Measurements from ENCODE around the gene ZNF608. TPM values are rescaled to one million over a fixed set of nuclear protein-coding genes. Genes with fewer than 3 reads are reported as not detected.

Gene ZNF608
- total and polyA plus RNA-seq, 2 experiments from 2014 or later = 20.5 to 42.4 TPM

DNA sequence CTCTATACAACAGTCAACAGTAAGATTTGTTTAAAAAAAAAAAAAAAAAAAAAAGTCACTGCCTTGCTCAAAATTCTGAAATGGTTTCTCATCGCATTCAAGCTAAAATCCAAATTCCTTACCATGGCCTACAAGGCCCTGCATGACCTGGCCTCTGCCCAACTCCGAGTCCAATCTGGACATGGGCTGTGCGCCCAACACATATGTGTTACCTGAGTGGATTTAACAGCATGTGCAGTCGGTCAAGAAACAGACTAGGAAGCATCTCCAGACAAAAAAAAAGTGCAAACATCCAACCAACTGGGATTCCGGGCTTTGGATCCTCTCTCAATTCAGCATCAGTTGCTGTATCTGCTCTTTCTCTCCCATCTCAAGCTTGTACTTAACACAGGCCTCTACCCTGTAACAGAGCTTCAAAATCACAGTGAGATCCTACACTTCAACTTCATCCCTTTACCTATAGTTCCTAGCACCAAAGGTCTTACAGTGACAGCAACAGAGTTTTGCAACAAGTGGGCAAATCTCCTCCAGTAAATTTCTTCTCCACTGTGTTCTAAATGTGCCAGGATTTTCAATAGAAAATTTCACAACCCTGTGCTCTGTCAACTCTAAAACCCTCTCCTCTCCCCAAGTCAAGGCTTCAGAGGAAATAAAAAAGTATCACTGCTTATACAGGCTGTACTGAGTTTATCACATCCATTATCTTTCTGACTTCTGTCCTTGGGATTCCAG is 19.6 kb downstream of the ZNF608 start:
- Histone ChIP-seq H3K27ac (ENCODE audit: low read depth) (no peak overlapping the region), H3K36me3 (ENCODE audit: insufficient read depth) (no peaks in the 10 kb centered on the region), H2AFZ (no peak overlapping the region), H3K79me2 (replicated peaks; ENCODE audit: insufficient read depth) (peaks cover 100% of the 10 kb centered on the region), H3K4me3 (no peak overlapping the region), H3K9me2 (ENCODE audit: insufficient read depth) (peaks cover 13% of the 10 kb centered on the region), H3K27me3 (ENCODE audit: insufficient read depth) (no peaks in the 10 kb centered on the region), H3F3A (replicated peaks; ENCODE audit: low read depth) (no peaks in the 10 kb centered on the region), H3K4me1 (ENCODE audit: insufficient read depth) (peaks cover 31% of the 10 kb centered on the region), H3K4me2 (no peak overlapping the region), H4K20me1 (replicated peaks; ENCODE audit: insufficient read depth) (no peaks in the 10 kb centered on the region; the same call in 1 of the 2 replicates)
- Mint-ChIP-seq H3K4me3 (no peak overlapping the region), H3K36me3 (ENCODE audit: low read depth) (peaks cover 11% of the 10 kb centered on the region), H3K9me3 (no peaks in the 10 kb centered on the region; the same call in 2 of the 3 replicates), H3K27ac (no peak overlapping the region), H3K27me3 (ENCODE audit: insufficient read depth, low read depth, poor library complexity) (no peaks in the 10 kb centered on the region), H3K4me1 (peaks cover 60% of the 10 kb centered on the region)
- TF ChIP-seq, protein P1, sequence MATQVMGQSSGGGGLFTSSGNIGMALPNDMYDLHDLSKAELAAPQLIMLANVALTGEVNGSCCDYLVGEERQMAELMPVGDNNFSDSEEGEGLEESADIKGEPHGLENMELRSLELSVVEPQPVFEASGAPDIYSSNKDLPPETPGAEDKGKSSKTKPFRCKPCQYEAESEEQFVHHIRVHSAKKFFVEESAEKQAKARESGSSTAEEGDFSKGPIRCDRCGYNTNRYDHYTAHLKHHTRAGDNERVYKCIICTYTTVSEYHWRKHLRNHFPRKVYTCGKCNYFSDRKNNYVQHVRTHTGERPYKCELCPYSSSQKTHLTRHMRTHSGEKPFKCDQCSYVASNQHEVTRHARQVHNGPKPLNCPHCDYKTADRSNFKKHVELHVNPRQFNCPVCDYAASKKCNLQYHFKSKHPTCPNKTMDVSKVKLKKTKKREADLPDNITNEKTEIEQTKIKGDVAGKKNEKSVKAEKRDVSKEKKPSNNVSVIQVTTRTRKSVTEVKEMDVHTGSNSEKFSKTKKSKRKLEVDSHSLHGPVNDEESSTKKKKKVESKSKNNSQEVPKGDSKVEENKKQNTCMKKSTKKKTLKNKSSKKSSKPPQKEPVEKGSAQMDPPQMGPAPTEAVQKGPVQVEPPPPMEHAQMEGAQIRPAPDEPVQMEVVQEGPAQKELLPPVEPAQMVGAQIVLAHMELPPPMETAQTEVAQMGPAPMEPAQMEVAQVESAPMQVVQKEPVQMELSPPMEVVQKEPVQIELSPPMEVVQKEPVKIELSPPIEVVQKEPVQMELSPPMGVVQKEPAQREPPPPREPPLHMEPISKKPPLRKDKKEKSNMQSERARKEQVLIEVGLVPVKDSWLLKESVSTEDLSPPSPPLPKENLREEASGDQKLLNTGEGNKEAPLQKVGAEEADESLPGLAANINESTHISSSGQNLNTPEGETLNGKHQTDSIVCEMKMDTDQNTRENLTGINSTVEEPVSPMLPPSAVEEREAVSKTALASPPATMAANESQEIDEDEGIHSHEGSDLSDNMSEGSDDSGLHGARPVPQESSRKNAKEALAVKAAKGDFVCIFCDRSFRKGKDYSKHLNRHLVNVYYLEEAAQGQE (IDR thresholded peaks at IDR 0.05; ENCODE audit: unreplicated experiment) = no peak
- TF ChIP-seq, protein P2, sequence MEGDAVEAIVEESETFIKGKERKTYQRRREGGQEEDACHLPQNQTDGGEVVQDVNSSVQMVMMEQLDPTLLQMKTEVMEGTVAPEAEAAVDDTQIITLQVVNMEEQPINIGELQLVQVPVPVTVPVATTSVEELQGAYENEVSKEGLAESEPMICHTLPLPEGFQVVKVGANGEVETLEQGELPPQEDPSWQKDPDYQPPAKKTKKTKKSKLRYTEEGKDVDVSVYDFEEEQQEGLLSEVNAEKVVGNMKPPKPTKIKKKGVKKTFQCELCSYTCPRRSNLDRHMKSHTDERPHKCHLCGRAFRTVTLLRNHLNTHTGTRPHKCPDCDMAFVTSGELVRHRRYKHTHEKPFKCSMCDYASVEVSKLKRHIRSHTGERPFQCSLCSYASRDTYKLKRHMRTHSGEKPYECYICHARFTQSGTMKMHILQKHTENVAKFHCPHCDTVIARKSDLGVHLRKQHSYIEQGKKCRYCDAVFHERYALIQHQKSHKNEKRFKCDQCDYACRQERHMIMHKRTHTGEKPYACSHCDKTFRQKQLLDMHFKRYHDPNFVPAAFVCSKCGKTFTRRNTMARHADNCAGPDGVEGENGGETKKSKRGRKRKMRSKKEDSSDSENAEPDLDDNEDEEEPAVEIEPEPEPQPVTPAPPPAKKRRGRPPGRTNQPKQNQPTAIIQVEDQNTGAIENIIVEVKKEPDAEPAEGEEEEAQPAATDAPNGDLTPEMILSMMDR (conservative IDR thresholded peaks at IDR 0.05; ENCODE audit: low read depth in 2 of 2) = no peak
- no peak for TF ChIP-seq NANOG (IDR thresholded peaks at IDR 0.05; ENCODE audit: borderline replicate concordance)
- TF ChIP-seq EZH2phosphoT487 (IDR thresholded peaks at IDR 0.05; ENCODE audit: unreplicated experiment) = no peak
- no peak for TF ChIP-seq POLR2AphosphoS5 (IDR thresholded peaks at IDR 0.05; ENCODE audit: low read depth)
- no peak for TF ChIP-seq EZH2 (IDR thresholded peaks at IDR 0.05; ENCODE audit: low read depth, unreplicated experiment)
- no peak for TF ChIP-seq ZNF331 (CRISPR knock-in tag; IDR thresholded peaks at IDR 0.05; ENCODE audit: low read depth)
- no peak for TF ChIP-seq CREB1 (CRISPR knock-in tag; IDR thresholded peaks at IDR 0.05; ENCODE audit: low read depth)
- TF ChIP-seq ZNF114 (CRISPR knock-in tag; IDR thresholded peaks at IDR 0.05) = no peak
- TF ChIP-seq, protein P3, sequence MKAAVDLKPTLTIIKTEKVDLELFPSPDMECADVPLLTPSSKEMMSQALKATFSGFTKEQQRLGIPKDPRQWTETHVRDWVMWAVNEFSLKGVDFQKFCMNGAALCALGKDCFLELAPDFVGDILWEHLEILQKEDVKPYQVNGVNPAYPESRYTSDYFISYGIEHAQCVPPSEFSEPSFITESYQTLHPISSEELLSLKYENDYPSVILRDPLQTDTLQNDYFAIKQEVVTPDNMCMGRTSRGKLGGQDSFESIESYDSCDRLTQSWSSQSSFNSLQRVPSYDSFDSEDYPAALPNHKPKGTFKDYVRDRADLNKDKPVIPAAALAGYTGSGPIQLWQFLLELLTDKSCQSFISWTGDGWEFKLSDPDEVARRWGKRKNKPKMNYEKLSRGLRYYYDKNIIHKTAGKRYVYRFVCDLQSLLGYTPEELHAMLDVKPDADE (IDR thresholded peaks at IDR 0.05) = no peak
- TF ChIP-seq, protein P4, sequence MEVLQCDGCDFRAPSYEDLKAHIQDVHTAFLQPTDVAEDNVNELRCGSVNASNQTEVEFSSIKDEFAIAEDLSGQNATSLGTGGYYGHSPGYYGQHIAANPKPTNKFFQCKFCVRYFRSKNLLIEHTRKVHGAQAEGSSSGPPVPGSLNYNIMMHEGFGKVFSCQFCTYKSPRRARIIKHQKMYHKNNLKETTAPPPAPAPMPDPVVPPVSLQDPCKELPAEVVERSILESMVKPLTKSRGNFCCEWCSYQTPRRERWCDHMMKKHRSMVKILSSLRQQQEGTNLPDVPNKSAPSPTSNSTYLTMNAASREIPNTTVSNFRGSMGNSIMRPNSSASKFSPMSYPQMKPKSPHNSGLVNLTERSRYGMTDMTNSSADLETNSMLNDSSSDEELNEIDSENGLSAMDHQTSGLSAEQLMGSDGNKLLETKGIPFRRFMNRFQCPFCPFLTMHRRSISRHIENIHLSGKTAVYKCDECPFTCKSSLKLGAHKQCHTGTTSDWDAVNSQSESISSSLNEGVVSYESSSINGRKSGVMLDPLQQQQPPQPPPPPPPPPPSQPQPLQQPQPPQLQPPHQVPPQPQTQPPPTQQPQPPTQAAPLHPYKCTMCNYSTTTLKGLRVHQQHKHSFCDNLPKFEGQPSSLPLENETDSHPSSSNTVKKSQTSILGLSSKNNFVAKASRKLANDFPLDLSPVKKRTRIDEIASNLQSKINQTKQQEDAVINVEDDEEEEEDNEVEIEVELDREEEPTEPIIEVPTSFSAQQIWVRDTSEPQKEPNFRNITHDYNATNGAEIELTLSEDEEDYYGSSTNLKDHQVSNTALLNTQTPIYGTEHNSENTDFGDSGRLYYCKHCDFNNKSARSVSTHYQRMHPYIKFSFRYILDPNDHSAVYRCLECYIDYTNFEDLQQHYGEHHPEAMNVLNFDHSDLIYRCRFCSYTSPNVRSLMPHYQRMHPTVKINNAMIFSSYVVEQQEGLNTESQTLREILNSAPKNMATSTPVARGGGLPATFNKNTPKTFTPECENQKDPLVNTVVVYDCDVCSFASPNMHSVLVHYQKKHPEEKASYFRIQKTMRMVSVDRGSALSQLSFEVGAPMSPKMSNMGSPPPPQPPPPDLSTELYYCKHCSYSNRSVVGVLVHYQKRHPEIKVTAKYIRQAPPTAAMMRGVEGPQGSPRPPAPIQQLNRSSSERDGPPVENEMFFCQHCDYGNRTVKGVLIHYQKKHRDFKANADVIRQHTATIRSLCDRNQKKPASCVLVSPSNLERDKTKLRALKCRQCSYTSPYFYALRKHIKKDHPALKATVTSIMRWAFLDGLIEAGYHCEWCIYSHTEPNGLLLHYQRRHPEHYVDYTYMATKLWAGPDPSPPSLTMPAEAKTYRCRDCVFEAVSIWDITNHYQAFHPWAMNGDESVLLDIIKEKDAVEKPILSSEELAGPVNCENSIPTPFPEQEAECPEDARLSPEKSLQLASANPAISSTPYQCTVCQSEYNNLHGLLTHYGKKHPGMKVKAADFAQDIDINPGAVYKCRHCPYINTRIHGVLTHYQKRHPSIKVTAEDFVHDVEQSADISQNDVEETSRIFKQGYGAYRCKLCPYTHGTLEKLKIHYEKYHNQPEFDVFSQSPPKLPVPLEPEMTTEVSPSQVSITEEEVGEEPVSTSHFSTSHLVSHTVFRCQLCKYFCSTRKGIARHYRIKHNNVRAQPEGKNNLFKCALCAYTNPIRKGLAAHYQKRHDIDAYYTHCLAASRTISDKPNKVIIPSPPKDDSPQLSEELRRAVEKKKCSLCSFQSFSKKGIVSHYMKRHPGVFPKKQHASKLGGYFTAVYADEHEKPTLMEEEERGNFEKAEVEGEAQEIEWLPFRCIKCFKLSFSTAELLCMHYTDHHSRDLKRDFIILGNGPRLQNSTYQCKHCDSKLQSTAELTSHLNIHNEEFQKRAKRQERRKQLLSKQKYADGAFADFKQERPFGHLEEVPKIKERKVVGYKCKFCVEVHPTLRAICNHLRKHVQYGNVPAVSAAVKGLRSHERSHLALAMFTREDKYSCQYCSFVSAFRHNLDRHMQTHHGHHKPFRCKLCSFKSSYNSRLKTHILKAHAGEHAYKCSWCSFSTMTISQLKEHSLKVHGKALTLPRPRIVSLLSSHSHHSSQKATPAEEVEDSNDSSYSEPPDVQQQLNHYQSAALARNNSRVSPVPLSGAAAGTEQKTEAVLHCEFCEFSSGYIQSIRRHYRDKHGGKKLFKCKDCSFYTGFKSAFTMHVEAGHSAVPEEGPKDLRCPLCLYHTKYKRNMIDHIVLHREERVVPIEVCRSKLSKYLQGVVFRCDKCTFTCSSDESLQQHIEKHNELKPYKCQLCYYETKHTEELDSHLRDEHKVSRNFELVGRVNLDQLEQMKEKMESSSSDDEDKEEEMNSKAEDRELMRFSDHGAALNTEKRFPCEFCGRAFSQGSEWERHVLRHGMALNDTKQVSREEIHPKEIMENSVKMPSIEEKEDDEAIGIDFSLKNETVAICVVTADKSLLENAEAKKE (CRISPR knock-in tag; IDR thresholded peaks at IDR 0.05) = no peak
- no peak for TF ChIP-seq JUNB (IDR thresholded peaks at IDR 0.05; ENCODE audit: unreplicated experiment)
- TF ChIP-seq STAT1 (IDR thresholded peaks at IDR 0.05; ENCODE audit: unreplicated experiment) = no peak
- DNase-seq (ENCODE audit: low spot score) = no peak
- ATAC-seq = no peak

Measured in GM23338 (cell line).